ENCODE results near the gene JAZF1. TPM values are rescaled to one million over a fixed set of nuclear protein-coding genes. Genes with fewer than 3 reads are reported as not detected.

Gene JAZF1
- total and polyA plus RNA-seq, 2 of the 8 experiments (the other 6 are each of a cell fraction or from before 2014, with no cell fraction given), result 2.6 to 21.8 TPM

- H3K9me3 ChIP-seq (ENCODE audit: insufficient read depth in 2 of 2, low read depth in 1 of 2, low read length in 1 of 2), result no peaks in the 10 kb centered on the region
- no peak overlapping the region for H3K4me3 ChIP-seq (ENCODE audit: extremely low read depth in 1 of 4, insufficient read depth in 2 of 4, low read depth in 3 of 4, low read length in 4 of 4)
- TF ChIP-seq EGR1 (IDR thresholded peaks at IDR 0.05; ENCODE audit: borderline replicate concordance, low read depth, low read length) (no peak), KDM5A (IDR thresholded peaks at IDR 0.05; ENCODE audit: low read length) (no peak), RNF2 (IDR thresholded peaks at IDR 0.05; ENCODE audit: borderline replicate concordance, low read depth, low read length, missing control alignments, poor library complexity, severe bottlenecking) (no peak)
Measured at GRCh38 chr7:27781188-27781587, 399.4 kb downstream of the JAZF1 start.

More at GRCh38 chr7:27781188-27781587, 399.4 kb downstream of the JAZF1 start:
- H2BK120ac ChIP-seq (replicated peaks; ENCODE audit: low read depth, low read length), result no peak overlapping the region
- no peaks in the 10 kb centered on the region for H3K27me3 ChIP-seq (replicated peaks in 1 of 4; ENCODE audit: control insufficient read depth in 3 of 4, extremely low read depth in 1 of 4, insufficient read depth in 3 of 4, low read length in 3 of 4)
- H2BK15ac ChIP-seq (ENCODE audit: low read length), result no peak overlapping the region
- no peak overlapping the region for H3K18ac ChIP-seq (ENCODE audit: extremely low read depth, low read length)
- H2AK5ac ChIP-seq (ENCODE audit: low read depth, low read length), result no peak overlapping the region
- POLR2A ChIA-PET (ENCODE audit: partially characterized antibody), result no interaction called here
- no peak overlapping the region for H3K23ac ChIP-seq (ENCODE audit: insufficient read length)
- H3K79me1 ChIP-seq (ENCODE audit: low read depth, low read length), result no peaks in the 10 kb centered on the region
- FAIRE-seq, result no peak
- no peaks in the 10 kb centered on the region for H3K23me2 ChIP-seq (ENCODE audit: low read depth, low read length)
- no peak overlapping the region for H3K14ac ChIP-seq (ENCODE audit: insufficient read length)
- no peak overlapping the region for H4K5ac ChIP-seq (ENCODE audit: insufficient read length, low read depth, low read length)
- no peak overlapping the region for H3K56ac ChIP-seq (replicated peaks; ENCODE audit: insufficient read length, low read depth, low read length)
- no peak overlapping the region for H2BK12ac ChIP-seq (ENCODE audit: low read depth, low read length)
- H3K79me2 ChIP-seq (ENCODE audit: control insufficient read depth in 1 of 2, insufficient read depth in 2 of 2, low read length in 2 of 2), result peaks cover 0 to 2% of the 10 kb centered on the region in 2 experiments; a peak in 1 of 4 replicates
- no peak for DNase-seq (ENCODE audit: low read depth in 1 of 2, low spot score in 2 of 2)
- no peak overlapping the region for H4K91ac ChIP-seq (replicated peaks; ENCODE audit: insufficient read length, low read length)
- 95% methylated on average over 2 of the region's 2 CpGs; no CpG with 5 or more reads in 1 of the 2 experiments for WGBS, 2 experiments (ENCODE audit: extremely low coverage in 1 of 2, insufficient coverage in 1 of 2, insufficient read length in 1 of 2, insufficient replicate concordance in 2 of 2, low coverage in 1 of 2, low lambda C conversion rate in 2 of 2, missing lambda C conversion rate in 1 of 2)
- H3K9ac ChIP-seq (replicated peaks in 1 of 4; ENCODE audit: extremely low read depth in 1 of 4, low read depth in 3 of 4, low read length in 3 of 4), result no peak overlapping the region
- no peak overlapping the region for H2AFZ ChIP-seq (ENCODE audit: low read length)
- H3K36me3 ChIP-seq (ENCODE audit: control insufficient read depth in 2 of 4, insufficient read depth in 4 of 4, low read length in 3 of 4), result peaks cover 0 to 6% (median 0%) of the 10 kb centered on the region in 4 experiments; a peak in 4 of 8 replicates
- no peak overlapping the region for H3K27ac ChIP-seq (ENCODE audit: low read depth, low read length)
- H4K20me1 ChIP-seq (replicated peaks in 1 of 2; ENCODE audit: control insufficient read depth in 1 of 2, insufficient read depth in 2 of 2, low read length in 2 of 2), result no peaks in the 10 kb centered on the region
- H2BK20ac ChIP-seq (ENCODE audit: low read length), result no peak overlapping the region
- CTCF ChIA-PET (ENCODE audit: partially characterized antibody), result interaction anchor here (0.7 to 0.8 kb wide), 2 partner anchors 52 to 140 kb away, joined by 3 read pairs; no protein-coding TSS in a partner anchor
- no peak overlapping the region for H4K8ac ChIP-seq (ENCODE audit: extremely low read depth, insufficient read depth, low read length)
- H3K4me2 ChIP-seq (ENCODE audit: insufficient read depth in 1 of 2, low read depth in 2 of 2, low read length in 2 of 2), result no peak overlapping the region
- H3K4me1 ChIP-seq (replicated peaks in 1 of 4; ENCODE audit: control insufficient read depth in 3 of 4, insufficient read depth in 4 of 4, low read length in 3 of 4), result no peaks in the 10 kb centered on the region
- H2BK5ac ChIP-seq (ENCODE audit: low read depth, low read length), result no peak overlapping the region
- H3K4ac ChIP-seq (replicated peaks; ENCODE audit: insufficient read length, low read depth, low read length), result no peak overlapping the region

Measured in H1 (cell line).